GM21619 (cell line): ENCODE measurements around the gene OR51B5.
"Not testable (repeated sequence)": the region's sequence is repeated elsewhere in the genome, so short reads cannot be mapped to it uniquely, and the experiment has no call there.

ENCODE experiments used
- ATAC-seq: cut with Tn5 transposase; IDR thresholded peaks from one replicate; pipeline ENCODE4 v1.9.1; 2021; ENCODE audit not compliant: unreplicated experiment

The OR51B5 gene, protein sequence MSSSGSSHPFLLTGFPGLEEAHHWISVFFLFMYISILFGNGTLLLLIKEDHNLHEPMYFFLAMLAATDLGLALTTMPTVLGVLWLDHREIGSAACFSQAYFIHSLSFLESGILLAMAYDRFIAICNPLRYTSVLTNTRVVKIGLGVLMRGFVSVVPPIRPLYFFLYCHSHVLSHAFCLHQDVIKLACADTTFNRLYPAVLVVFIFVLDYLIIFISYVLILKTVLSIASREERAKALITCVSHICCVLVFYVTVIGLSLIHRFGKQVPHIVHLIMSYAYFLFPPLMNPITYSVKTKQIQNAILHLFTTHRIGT

DNA sequence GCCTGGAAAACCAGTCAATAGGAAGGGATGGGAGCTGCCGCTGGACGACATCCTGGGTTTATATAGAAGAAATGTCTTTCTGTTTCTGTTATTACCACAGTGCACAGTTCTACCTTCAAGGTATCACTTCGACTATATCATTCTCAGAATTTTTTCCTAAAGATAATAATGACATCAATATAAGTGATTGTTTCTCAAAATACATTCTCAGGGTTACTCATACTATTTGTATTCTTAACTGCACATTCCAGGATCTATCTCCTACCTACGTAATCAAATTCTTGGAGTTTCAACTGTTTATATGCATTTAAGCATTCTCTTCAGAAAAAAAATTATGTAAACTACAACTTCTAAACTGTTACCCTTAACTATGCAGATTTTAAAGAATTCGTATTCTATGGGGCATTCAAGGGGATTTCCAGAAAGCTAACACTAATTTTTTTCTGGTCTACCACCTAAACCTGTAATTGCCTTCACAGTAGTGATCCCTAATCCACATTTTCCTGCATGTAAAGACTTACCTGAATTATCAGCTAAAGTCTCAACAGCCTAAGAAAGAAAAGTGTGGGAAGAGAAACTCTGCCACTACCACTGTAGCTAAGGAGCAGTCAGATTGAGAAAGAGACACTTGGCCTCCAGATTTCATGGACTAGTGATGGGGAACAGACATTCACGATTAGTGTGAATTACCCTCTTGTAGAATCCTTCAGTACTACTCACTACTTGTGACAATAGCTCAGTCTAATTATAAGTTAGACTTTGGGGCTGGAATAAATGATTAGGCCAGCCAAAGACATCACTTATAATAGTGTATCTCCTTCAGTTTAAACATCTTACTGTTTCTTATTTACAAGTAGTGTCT, at the start of gene OR51B5:
Gene OR51B5 (minus strand): TSS at position 51 of the 862 bp plus-strand sequence. CDS start 0 bp downstream, at position 51.
- no peak for ATAC-seq

DNA sequence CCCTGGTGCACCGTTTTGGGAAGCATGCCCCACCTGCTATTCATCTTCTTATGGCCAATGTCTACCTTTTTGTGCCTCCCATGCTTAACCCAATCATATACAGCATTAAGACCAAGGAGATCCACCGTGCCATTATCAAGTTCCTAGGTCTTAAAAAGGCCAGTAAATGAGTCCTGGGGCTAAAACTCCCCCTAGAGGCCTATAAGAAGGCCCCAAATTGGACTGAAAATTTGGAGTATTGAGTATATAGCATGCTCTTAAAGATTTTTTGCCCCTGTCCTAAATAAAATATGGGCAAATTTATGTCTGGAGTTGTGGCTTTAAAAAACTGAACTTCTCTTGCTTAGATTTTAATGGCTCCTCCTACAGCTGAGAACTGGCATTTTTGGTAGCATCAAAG, 46.9 kb upstream of the OR51B5 start:
- ATAC-seq, result no peak

DNA sequence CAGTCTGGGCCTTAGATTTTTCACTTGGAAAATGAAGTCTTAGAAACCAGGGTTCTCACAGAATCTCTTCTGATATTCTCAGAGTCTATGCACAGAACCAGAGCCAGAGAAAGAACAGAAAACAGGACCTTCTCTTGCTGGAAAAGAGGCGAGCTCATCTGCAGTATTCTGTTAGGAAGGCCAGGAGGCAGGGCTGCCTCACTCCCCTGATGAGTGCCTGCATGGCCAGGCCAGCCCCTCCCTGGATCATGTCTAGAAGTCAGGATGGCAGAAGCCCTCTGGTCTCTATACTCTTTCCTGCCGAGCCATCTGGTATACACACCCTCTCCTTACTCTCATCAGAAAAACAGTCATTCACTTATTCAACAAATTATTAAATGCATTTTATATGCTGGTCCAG, 41.0 kb upstream of the OR51B5 start:
- ATAC-seq, result no peak

DNA sequence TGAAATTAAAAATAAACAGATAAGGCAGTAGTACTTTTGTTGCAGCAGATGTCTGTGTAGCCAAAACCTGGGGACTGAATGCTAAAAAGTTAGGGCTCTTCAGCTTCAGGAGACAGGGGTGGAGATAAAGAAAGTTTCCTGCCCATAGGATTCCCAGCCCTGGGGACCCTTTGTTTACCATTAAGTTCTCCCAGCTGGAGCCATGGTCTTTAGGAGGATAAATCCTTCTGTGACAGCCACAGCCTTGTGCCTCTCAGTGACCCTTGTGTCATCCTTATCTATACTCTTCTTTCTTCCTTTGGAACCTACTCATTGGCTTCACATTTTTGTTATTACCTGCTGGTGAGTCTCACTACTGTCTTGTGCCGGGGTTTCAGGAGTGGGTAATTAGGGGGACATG, 40.3 kb upstream of the OR51B5 start, which contains the start of gene OR51M1:
Gene OR51M1 (plus strand): TSS at position 237 of the 400 bp plus-strand sequence. CDS start 5,587 bp downstream, outside the sequence.
- ATAC-seq, result no peak

DNA sequence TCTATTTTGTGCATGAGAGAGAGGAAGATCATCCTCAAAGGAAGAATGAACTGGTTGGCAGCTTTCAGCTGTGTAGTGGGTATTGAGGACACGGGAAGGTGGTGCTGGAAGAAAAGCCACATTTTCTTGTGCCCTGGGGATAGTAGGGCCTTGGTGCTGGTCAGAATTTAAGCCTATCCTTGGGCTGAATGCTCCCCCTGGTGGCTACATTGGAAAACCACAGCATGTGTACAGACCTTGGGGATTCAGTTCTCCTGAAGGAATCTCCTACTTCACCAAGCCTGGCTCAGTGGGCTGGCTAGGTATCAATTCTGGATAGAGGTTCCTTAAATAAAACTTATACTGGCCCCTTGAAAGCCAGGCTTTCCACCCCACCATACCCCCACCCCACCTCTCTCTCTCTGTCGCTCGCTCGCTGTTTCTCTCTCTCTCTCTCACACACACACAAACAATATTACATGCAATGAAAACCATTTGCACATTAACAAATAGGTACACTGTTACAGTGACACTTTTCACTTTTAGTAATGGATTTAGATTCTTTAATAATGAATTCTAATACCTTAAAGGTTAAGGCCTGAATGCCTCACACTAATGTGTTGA, 37.5 kb upstream of the OR51B5 start:
- peak; percentile 93 for ATAC-seq

DNA sequence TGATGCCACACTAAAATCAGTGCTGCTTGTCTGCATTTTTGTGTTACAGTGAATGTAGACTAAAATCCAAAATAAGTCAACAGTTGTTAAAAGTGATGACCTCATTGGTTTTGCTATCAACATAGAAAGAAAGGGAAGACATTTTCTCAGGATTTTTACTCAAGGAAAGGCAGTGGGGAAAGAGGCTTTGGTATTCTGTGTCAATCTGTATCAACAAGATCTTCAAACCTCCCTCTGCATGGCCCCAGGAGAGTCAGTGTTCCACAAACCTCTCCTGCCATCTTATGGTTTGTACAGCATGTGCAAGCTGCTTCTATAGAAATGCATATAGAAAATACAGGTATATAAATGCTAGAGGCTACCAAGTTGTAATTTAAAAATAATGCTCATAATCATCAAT, 26.5 kb upstream of the OR51B5 start:
- no peak for ATAC-seq

DNA sequence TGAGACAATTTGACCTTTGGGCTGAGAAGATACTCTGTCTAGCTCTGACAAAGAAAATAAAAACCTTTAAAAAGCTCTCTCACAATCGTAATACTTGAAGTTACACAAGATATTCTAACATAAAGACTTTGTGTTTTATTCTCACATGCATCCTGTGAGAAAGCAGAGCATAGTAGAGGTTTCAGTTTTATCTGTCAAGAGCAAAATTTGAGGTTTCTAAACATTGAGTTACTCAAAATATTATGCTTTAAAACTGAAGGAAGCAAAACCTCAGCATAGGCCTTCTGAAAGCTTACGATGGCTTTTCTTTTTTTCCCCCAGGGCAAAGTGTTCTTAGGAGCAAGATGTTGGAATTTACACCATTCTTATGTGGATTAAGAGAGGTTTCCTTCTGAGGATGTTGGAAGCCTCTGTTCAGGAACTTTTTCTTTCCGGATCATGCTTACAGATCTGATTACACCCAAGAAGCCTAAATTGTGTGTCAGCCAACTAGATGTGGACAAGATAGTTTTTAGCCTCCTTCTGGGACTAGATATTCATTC, 25.2 kb upstream of the OR51B5 start:
- peak; percentile 64 for ATAC-seq

DNA sequence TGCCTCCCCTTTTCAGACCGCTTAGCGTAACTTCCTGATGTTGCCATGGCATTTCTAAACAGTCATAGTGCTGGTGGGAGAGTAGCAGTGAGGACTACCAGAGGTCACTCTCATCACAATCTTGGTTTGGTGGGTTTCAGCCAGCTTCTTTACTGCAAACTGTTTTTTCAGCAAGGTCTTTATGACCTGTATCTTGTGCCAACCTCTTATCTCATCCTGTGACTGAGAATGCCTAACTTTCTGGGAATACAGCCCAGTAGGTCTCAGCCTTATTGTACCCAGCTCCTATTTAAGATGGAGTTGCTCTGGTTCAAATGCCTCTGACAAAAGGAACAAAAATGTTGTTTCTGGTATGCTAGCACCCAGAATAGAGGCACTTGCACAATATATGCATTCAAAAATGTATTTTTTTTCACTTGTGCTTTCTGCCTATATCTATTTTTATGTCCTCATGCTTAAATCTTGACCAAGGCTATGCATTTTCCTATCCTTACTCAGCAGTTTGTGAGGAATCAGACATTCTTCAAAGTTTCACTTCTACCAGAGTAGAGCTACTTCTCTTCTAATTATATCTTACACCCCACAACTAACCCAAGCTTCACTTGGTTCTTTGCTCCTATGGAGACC, 24.2 kb upstream of the OR51B5 start:
- ATAC-seq, result no peak

DNA sequence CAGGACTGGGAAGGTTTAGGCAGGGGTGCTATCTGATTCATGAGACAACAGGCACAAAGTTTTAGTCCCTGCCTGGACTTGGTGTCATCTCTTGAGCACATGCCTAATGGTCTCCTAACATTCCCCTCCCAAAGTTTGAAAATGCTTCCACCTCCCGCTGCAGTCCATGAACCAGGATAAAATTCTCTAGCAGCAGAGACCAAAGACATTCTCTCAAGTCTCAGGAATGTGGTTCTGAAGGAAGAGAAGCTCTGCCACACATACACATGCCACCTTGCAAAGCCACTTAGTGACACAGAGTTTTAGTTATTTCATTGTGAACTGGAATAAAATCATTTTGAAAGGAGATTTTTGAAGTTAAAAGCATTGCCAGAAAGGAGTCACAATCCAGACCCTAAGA, 23.5 kb upstream of the OR51B5 start:
- ATAC-seq, result no peak

DNA sequence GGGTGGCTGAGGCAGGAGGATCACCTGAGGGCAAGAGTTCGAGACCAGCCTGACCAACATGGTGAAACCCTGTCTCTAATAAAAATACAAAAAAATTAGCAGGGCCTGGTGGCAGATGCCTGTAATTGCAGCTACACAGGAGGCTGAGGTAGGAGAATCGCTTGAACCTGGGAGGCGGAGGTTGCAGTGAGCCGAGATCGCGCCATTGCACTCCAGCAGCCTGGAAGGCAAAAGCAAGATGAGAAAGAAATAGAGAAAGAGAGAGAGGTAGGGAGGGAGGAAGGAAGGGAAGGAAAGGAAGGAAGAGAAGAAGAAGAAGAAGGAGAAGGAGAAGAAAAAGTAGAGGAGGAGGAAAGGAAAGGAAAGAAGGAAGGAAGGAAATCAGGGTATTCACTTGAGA, 23.0 kb upstream of the OR51B5 start:
- ATAC-seq, result not testable (repeated sequence)

DNA sequence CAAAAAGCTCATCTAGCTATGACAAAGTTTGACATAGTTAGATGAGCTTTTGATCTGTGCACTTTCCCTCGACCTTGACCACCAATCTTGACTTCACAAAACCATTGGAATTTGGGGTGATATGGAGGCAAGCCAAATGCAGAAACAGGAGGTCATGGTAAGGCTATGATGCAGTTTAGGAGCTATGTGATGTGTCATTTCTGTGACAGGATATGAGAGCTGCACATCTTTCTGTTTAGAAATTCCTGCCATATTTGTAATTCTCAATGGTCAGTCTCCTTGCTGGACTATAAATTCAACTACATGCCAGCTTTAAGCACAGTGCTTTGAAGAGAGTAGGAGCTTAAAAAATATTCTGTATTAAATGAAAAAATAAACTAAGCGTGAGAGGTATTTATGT, 20.9 kb upstream of the OR51B5 start:
- ATAC-seq, result no peak

DNA sequence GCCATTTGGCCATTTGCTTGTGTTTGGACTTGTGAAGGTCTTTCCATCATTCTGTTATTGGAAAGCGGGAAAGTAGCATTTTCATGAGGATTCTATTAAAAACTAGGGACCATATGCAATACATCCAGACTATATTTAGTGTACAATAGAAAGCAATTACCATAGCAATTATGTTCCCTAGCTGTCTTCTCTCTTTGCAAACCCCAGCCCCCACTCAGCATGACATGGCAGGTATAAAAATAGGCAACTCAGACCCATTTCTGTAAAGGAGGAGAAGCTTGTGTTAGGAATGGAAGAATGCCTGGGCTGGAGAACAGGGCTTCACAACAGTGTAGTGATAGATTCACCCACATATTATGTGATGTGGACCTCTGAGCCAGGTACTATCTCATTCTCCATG, 20.4 kb upstream of the OR51B5 start:
- ATAC-seq, result no peak

DNA sequence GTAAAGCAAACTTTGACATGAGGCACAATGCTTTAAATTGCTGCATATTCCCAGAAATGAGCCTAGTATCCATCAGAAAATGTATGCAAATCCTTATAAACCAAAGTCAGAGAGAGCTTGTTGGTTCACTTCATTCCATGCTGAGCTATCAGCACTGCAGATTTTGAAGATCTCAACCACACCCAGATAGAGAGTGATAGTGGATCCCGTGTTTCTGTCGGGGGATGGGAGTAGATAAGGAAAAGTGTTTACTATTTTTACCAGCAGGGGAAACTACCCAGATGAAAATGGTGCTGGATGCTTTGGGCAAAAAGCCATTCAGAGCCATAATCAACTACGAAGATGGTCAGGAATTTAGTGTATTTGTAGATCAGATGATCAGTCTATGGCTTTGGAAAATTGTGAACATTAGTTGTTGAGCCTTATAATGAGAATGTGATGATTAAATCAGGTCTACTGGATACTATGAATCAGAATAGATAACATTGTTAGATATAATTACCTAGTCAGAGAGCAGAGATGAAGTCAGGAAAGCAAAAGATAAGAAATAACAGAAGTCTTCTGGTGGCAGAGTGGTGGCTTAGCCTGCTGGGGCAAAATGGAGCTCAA, 18.8 kb upstream of the OR51B5 start:
- ATAC-seq, result no peak

DNA sequence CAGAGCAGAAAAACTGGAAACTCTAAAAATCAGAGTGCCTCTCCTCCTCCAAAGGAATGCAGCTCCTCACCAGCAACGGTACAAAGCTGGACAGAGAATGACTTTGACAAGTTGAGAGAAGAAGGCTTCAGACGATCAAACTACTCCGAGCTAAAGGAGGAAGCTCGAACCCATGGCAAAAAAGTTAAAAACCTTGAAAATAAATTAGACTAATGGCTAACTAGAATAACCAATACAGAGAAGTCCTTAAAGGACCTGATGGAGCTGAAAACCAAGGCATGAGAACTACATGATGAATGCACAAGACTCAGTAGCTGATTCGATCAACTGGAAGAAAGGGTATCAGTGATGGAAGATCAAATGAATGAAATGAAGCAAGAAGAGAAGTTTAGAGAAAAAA, 12.7 kb upstream of the OR51B5 start:
- not testable (repeated sequence) for ATAC-seq

DNA sequence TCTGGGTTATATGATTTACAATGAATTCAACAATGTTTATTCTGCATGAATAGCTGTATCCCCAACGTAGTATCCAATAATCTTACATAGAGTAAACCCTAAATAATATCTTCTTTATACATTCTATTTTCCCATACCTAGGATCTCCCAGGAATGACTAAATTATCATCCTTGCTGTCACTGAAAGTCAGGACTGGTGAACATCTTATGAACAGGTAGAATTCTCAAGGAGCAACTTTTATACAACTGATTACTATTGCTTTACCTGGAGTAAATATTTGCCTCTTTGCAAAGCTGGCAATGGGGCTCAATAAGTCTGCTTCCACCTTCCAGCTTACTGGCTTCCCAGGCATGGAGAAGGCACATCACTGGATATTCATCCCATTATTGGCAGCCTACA, 7.9 kb upstream of the OR51B5 start, which contains the start of gene OR51B6:
Gene OR51B6 (plus strand): TSS at position 301 of the 400 bp plus-strand sequence. CDS start 0 bp downstream, at position 301.
- no peak for ATAC-seq

DNA sequence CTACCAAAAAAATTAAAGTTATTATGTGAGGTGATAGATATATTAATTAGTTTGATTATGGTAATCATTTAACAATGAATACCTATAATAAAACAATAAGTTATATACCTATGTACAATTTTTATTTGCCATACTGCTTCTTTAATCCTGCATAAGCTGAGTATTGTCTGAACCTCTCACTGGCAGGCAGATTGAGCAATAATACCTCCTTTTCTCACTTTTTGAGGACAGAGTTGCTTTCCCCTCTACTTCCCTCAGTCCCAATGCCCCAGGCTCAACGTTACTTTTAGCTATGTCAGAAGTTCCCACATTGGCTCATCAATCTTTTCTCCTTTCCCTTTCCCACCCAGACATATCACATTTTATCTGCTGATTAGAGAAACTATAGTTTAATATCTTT, 6.2 kb upstream of the OR51B5 start:
- no peak for ATAC-seq

DNA sequence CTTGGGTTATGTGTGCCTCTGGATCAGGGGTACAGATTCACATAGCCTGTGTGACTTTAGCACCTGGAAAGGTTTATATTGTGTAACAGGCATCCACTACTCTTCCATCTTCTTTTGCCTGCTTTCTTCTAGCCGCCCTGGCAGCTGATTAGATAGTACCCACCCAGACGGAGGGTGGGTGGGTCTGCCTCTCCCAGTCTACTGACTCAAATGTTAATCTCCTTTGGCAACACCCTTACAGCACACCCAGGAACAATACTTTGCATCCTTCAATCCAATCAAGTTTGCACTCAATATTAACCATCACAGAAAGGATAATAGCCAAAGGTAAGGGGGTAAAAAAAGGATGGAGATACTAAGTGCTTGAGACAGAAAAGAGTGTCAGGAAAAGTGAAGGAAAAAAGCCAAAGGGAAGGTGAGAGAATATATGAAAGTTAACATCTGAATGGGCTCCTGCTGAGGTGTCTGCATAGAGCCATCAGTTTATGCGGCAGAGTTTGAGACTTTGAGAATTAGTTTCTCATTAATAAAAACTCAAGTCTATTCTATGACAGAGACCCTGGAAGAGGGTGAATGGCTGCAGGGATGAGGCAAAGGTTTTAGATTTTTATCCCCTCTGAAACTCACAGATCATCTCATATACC, 5.3 kb upstream of the OR51B5 start:
- ATAC-seq, result no peak

DNA sequence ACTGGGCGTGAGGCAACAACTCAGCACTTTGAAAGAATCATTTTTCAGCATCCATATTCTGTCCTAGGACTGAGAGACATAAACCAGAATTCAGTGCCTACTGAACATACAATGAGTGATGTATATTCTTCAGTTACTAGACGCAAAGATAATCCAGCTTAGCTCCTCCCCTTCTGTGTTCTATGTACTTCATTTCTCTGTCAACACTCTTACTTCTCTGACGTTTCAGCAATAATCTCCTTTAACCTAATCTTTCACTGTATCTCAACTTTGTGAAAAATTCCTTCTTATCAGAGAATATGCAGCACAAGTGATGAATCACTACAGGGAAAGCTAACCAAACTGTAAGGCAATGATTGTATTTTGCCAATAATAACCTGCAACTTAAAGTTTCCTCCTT, 2.5 kb upstream of the OR51B5 start:
- no peak for ATAC-seq

DNA sequence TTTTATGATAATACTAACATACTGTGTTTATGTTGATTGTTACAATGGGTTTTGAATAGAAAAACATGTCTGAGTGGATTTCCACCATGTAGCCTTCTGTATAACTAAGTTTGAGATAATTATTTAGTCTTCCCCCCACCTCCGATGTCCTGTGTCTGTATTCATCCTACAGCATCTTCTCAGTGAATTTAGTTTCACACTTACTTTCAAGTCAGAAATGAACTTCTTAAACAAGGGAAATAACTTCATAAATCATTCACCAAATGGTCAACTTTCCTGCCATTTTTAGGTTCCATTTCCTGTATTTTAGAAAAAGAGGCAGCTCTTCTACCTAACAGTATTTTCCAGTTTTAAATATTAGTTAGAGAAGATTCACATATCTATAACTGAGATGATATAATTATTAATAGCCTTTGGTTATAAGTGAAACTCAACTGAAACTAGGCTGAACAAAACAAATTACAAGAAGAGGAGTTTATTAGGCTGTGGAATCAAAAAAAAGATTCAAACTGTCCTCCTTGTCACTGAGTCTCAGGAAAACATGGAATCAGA, 3.5 kb downstream of the OR51B5 start:
- peak; percentile 80 for ATAC-seq

DNA sequence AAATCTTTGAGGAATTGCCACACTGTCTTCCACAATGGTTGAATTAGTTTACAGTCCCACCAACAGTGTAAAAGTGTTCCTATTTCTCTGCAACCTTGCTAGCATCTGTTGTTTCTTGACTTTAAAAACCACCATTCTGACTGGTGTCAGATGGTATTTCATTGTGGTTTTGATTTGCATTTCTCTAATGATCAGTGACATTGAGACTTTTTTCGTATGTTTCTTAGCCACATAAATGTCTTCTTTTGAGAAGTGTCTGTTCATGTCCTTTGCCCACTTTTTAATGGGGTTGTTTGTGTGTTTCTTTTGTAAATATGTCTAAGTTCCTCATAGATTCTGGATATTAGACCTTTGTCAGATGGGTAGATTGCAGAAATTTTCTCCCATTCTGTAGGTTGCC, 6.1 kb downstream of the OR51B5 start:
- ATAC-seq, result not testable (repeated sequence)
